ENCODE results near the gene AJAP1. TPM values are rescaled to one million over a fixed set of nuclear protein-coding genes. Genes with fewer than 3 reads are reported as not detected.

Gene AJAP1
- total and polyA plus RNA-seq, 2 donors (not counting 1 experiment from before 2014, with no cell fraction given) = not detected

DNA sequence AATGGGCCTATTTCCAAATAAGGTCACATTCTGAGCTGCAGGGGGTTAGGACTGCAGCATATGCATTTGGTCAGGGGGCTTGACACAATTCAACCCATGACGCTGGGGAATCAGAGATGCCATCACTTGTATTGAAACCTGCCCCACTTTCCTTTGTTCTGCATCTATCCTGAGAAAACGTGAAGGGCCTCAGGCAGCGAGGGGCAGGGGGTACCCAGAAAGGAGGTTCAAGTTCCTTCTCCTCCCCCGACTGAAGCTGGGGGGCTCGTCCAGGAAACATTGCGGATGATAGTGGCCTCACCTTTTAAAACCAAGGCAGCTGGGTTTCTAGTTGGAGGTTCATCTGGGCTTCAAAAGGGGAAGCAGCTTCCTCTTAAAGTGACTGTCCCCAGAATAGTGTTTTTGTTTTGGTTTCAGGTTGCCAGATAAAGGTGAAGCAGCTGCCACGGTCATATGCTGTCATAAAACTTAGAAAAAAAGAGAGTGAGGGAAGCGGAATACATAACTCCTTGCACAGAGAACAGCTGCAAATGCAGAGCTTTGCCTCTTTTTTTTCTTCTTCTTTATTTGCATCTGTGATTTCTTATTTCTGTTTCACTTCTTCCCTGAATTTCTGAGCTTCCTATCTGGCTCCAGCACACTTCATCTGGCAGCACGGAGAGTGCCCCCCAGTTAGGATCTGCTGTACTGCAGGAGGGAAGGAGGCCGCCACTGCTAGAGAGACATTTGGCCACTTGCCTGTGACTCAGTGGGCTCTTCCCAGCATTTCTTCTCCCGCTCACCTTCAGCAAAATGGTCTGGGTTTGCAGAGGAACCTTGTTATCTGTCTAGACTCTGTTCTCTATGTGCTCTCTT is 142.0 kb downstream of the AJAP1 start:
- Mint-ChIP-seq H3K27ac (peak overlapping the region; percentile 62), H3K4me3 (peak overlapping the region; percentile 55), H3K9me3 (ENCODE audit: insufficient read depth) (no peaks in the 10 kb centered on the region), H3K27me3 (peaks cover 6% of the 10 kb centered on the region), H3K4me1 (peaks cover 21% of the 10 kb centered on the region)
- peak; percentile 75 for ATAC-seq (ENCODE audit: low read depth)
- DNase-seq = peak; percentile 78
- intact Hi-C loops (cut with micrococcal nuclease) = no loop called here
- H3K27me3 ChIP-seq (replicated peaks in 1 of 4; ENCODE audit: control extremely low read depth in 1 of 4, control insufficient read depth in 3 of 4, insufficient read depth in 4 of 4, low read length in 3 of 4) = no peaks in the 10 kb centered on the region
- ChIA-PET CTCF (no interaction called here), POLR2A (no interaction called here)
- H4K20me1 ChIP-seq (ENCODE audit: control insufficient read depth, insufficient read depth, low read length, poor library complexity, severe bottlenecking) = no peaks in the 10 kb centered on the region
- peaks cover 8 to 39% of the 10 kb centered on the region in 2 donors for H3K4me1 ChIP-seq (ENCODE audit: control insufficient read depth in 2 of 2, insufficient read depth in 2 of 2, low read length in 2 of 2)
- H3K27ac ChIP-seq (ENCODE audit: low read length in 2 of 2) = peak overlapping the region; percentile 29 to 52
- H3K9ac ChIP-seq (ENCODE audit: low read length) = peak overlapping the region; percentile 9
- peak overlapping the region in 2 of 5 experiments; percentile 20 for H3K4me3 ChIP-seq (ENCODE audit: control extremely low read depth in 1 of 5, extremely low read depth in 1 of 5, insufficient read depth in 1 of 5, low read depth in 2 of 5, low read length in 4 of 5)
- peaks cover 0 to 12% (median 0%) of the 10 kb centered on the region in 3 donors for H3K9me3 ChIP-seq (ENCODE audit: control extremely low read depth in 1 of 3, control insufficient read depth in 2 of 3, insufficient read depth in 1 of 3, low read length in 2 of 3)
- TF ChIP-seq, protein P1, sequence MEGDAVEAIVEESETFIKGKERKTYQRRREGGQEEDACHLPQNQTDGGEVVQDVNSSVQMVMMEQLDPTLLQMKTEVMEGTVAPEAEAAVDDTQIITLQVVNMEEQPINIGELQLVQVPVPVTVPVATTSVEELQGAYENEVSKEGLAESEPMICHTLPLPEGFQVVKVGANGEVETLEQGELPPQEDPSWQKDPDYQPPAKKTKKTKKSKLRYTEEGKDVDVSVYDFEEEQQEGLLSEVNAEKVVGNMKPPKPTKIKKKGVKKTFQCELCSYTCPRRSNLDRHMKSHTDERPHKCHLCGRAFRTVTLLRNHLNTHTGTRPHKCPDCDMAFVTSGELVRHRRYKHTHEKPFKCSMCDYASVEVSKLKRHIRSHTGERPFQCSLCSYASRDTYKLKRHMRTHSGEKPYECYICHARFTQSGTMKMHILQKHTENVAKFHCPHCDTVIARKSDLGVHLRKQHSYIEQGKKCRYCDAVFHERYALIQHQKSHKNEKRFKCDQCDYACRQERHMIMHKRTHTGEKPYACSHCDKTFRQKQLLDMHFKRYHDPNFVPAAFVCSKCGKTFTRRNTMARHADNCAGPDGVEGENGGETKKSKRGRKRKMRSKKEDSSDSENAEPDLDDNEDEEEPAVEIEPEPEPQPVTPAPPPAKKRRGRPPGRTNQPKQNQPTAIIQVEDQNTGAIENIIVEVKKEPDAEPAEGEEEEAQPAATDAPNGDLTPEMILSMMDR (IDR thresholded peaks at IDR 0.05) = no peak
- no peak for TF ChIP-seq EZH2 (IDR thresholded peaks at IDR 0.05; ENCODE audit: borderline replicate concordance, insufficient read depth, low read depth, low read length, poor library complexity, severe bottlenecking)
- peak overlapping the region; percentile 38 for H3K4me2 ChIP-seq (replicated peaks; ENCODE audit: low read depth, low read length, poor library complexity, severe bottlenecking)
- H3K36me3 ChIP-seq (replicated peaks in 1 of 2; ENCODE audit: control extremely low read depth in 1 of 2, control insufficient read depth in 1 of 2, extremely low read depth in 1 of 2, insufficient read depth in 2 of 2, low read length in 1 of 2) = no peaks in the 10 kb centered on the region
- H3K79me2 ChIP-seq (ENCODE audit: control insufficient read depth, insufficient read depth, low read length) = no peaks in the 10 kb centered on the region
- H2AFZ ChIP-seq (ENCODE audit: insufficient read depth, low read depth, low read length, poor library complexity, severe bottlenecking) = peak overlapping the region; percentile 30
- WGBS (ENCODE audit: insufficient coverage) = 68% methylated on average over 7 of the region's 11 CpGs

DNA sequence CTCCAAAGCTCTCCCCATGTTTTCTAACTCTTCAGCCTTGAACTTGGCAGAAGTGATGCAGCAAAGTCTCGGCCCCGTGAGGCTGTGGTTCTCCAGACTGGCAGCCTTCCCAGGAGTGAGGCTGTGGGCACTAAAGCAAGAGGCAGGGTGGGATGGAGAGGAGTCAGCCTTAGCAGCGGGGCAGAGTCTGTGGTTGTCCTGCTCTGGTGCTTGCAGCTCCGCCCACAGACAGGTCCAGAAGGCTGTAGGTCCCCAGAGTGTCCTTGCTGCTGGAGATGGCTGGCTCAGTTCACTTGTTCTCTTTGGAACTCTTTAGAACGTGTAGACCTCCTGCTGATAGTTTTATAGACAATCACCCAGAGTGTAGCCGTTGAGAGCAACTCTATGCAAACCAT is 142.6 kb downstream of the AJAP1 start:
- TF ChIP-seq, protein P1 (IDR thresholded peaks at IDR 0.05) = no peak
- no peak for TF ChIP-seq EZH2 (IDR thresholded peaks at IDR 0.05; ENCODE audit: borderline replicate concordance, insufficient read depth, low read depth, low read length, poor library complexity, severe bottlenecking)
- H4K20me1 ChIP-seq (ENCODE audit: control insufficient read depth, insufficient read depth, low read length, poor library complexity, severe bottlenecking) = no peaks in the 10 kb centered on the region
- Mint-ChIP-seq H3K27ac (peak overlapping the region; percentile 62), H3K4me1 (peaks cover 21% of the 10 kb centered on the region), H3K27me3 (peaks cover 6% of the 10 kb centered on the region), H3K4me3 (peak overlapping the region; percentile 55), H3K9me3 (ENCODE audit: insufficient read depth) (no peaks in the 10 kb centered on the region)
- H2AFZ ChIP-seq (ENCODE audit: insufficient read depth, low read depth, low read length, poor library complexity, severe bottlenecking) = peak overlapping the region; percentile 30
- H3K79me2 ChIP-seq (ENCODE audit: control insufficient read depth, insufficient read depth, low read length) = no peaks in the 10 kb centered on the region
- H3K4me2 ChIP-seq (replicated peaks; ENCODE audit: low read depth, low read length, poor library complexity, severe bottlenecking) = peak overlapping the region; percentile 38
- H3K27ac ChIP-seq (ENCODE audit: low read length in 2 of 2) = peak overlapping the region in 1 of 2 donors; percentile 52
- DNase-seq = no peak
- no peak for ATAC-seq (ENCODE audit: low read depth)
- H3K36me3 ChIP-seq (replicated peaks in 1 of 2; ENCODE audit: control extremely low read depth in 1 of 2, control insufficient read depth in 1 of 2, extremely low read depth in 1 of 2, insufficient read depth in 2 of 2, low read length in 1 of 2) = no peaks in the 10 kb centered on the region
- POLR2A ChIA-PET = no interaction called here
- H3K4me3 ChIP-seq (ENCODE audit: control extremely low read depth in 1 of 5, extremely low read depth in 1 of 5, insufficient read depth in 1 of 5, low read depth in 2 of 5, low read length in 4 of 5) = no peak overlapping the region
- 51% methylated on average over 4 of the region's 6 CpGs for WGBS (ENCODE audit: insufficient coverage)
- H3K4me1 ChIP-seq (ENCODE audit: control insufficient read depth in 2 of 2, insufficient read depth in 2 of 2, low read length in 2 of 2) = peaks cover 8 to 39% of the 10 kb centered on the region in 2 donors
- no peak overlapping the region for H3K9ac ChIP-seq (ENCODE audit: low read length)
- intact Hi-C loops (cut with micrococcal nuclease) = no loop called here
- H3K9me3 ChIP-seq (ENCODE audit: control extremely low read depth in 1 of 3, control insufficient read depth in 2 of 3, insufficient read depth in 1 of 3, low read length in 2 of 3) = peaks cover 0 to 12% (median 0%) of the 10 kb centered on the region in 3 donors
- CTCF ChIA-PET = no interaction called here
- H3K27me3 ChIP-seq (replicated peaks in 1 of 4; ENCODE audit: control extremely low read depth in 1 of 4, control insufficient read depth in 3 of 4, insufficient read depth in 4 of 4, low read length in 3 of 4) = no peaks in the 10 kb centered on the region

Data from B cell (primary cell).